Adrenal gland (tissue), 5 donors: ENCODE data around the gene SLC2A4.

Experiments used
- POLR2A ChIP-seq, 2 donors: fragments of 450-650 bp; IDR thresholded peaks; one replicate each; pipeline ENCODE4 v1.6.1; 2017; ENCODE audit warnings: antibody characterized with exemption in 2 of 2, mild to moderate bottlenecking in 2 of 2, moderate library complexity in 1 of 2
- TF ChIP-seq, protein P1 (sequence below), 6 experiments: fragments of 450-650 bp in 4 of 6; fragments of 200-600 bp in 2 of 6; sonication (generic) in 1 of 6; IDR thresholded peaks; 1 replicate in 5 of 6; 2 replicates in 1 of 6; pipeline versions ENCODE4 v1.5.1 to v1.8.0; 2016 to 2021; ENCODE audit warnings: antibody characterized with exemption in 6 of 6, mild to moderate bottlenecking in 2 of 6, moderate library complexity in 1 of 6
- donor health status: DM: no; HTN: no; CAD: no.

DNA sequence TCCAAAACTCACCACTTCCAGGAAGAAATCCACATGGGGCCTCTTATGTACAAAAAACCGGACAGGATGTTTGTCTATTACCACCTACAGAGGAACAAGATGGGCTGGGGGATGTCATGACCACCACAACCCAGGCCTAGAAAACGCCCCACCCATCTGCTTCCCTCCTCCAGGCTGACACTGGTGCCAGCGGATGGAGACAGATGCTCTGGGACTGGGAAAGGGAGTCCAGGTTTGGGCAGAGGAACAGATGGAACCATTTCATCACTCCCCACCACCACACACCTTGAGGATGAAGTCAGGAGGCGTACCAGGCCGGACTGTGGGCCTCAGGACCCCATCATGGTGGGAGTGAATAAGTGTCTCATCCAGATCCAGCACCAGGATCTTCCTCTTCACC, 34.7 kb upstream of the SLC2A4 start:
- TF ChIP-seq, protein P1, sequence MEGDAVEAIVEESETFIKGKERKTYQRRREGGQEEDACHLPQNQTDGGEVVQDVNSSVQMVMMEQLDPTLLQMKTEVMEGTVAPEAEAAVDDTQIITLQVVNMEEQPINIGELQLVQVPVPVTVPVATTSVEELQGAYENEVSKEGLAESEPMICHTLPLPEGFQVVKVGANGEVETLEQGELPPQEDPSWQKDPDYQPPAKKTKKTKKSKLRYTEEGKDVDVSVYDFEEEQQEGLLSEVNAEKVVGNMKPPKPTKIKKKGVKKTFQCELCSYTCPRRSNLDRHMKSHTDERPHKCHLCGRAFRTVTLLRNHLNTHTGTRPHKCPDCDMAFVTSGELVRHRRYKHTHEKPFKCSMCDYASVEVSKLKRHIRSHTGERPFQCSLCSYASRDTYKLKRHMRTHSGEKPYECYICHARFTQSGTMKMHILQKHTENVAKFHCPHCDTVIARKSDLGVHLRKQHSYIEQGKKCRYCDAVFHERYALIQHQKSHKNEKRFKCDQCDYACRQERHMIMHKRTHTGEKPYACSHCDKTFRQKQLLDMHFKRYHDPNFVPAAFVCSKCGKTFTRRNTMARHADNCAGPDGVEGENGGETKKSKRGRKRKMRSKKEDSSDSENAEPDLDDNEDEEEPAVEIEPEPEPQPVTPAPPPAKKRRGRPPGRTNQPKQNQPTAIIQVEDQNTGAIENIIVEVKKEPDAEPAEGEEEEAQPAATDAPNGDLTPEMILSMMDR (IDR thresholded peaks at IDR 0.05): no peak
- TF ChIP-seq POLR2A (IDR thresholded peaks at IDR 0.05): no peak
